ENCODE results near the gene MYH15.

MYH15 gene

GRCh38 chr3:108472001-108472591 is 38.3 kb downstream of the MYH15 start:
- DNase-seq (ENCODE audit: low read depth): no peak

GRCh38 chr3:108471426-108471825 is 39.0 kb downstream of the MYH15 start:
- DNase-seq (ENCODE audit: low read depth): no peak

DNA sequence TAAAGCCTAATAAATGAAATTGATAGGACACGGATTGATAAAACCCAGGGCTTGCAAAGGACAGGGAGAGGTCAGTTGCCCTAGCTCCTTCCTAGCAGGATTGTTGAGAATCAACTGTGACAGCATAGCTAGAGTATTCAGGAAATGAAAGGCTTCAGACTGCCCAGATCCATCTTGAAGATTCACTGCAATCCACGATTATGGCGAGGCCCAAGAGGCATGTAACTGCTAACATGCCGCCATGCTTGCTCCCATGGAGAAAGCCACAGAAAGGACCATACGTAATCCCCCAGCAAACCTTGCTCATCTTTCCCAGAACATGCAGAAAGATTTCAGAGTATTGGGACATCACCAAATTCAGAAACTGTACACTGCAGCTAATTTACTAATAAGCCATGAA is 41.3 kb downstream of the MYH15 start:
- DNase-seq (ENCODE audit: low read depth): no peak

GRCh38 chr3:108468577-108468976 is 41.8 kb downstream of the MYH15 start:
- DNase-seq (ENCODE audit: low read depth): no peak

DNA sequence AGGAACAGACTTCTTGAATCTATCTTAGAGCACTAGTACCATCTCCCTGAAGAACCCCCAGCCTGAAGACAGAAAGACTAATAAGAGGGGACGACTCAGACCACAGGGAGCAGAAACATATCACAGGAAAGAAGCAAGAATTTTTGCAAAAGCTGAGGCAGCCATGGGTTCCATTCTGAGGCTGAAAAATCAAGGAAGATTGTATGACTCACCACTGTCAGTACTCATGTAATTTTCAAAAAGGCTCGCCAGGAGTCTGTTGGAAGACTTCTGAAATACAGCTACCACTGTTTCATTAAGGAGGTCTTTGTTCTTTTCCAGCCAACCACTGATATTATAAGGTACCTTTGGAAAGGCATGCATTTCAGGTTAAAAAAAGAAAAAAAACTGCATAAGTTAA is 47.5 kb downstream of the MYH15 start:
- no peak for DNase-seq (ENCODE audit: low read depth)

GRCh38 chr3:108461661-108462111 is 48.7 kb downstream of the MYH15 start:
- DNase-seq (ENCODE audit: low read depth): no peak

- no peak for DNase-seq (ENCODE audit: low read depth)
These were observed 51.2 kb downstream of the MYH15 start for GRCh38 chr3:108459225-108459624.

- DNase-seq (ENCODE audit: low read depth): no peak
These were observed 55.1 kb downstream of the MYH15 start for GRCh38 chr3:108455212-108455705.

GRCh38 chr3:108453565-108453964 is 56.8 kb downstream of the MYH15 start:
- DNase-seq (ENCODE audit: low read depth): no peak

GRCh38 chr3:108450444-108450843 is 60.0 kb downstream of the MYH15 start:
- no peak for DNase-seq (ENCODE audit: low read depth)

DNA sequence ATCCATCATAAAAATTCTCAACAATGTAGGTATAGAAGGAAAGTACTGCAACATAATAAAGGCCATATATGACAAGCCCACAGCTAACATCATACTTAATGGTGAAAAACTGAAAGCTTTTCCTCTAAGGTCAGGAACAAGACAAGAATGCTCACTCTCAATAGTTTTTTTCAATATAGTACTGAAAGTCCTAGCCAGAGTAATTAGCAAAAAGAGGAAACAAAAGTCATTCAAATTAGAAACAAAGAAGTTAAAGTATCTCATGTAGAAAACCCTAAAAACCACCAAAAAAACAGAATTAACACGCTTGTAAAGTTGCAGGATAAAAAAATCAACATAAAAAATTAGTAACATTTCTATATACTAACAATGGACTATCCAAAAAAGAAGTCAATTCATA is 61.8 kb downstream of the MYH15 start:
- DNase-seq (ENCODE audit: low read depth): no peak

- no peak for DNase-seq (ENCODE audit: low read depth)
These were observed 63.1 kb downstream of the MYH15 start for GRCh38 chr3:108447096-108447847.

DNA sequence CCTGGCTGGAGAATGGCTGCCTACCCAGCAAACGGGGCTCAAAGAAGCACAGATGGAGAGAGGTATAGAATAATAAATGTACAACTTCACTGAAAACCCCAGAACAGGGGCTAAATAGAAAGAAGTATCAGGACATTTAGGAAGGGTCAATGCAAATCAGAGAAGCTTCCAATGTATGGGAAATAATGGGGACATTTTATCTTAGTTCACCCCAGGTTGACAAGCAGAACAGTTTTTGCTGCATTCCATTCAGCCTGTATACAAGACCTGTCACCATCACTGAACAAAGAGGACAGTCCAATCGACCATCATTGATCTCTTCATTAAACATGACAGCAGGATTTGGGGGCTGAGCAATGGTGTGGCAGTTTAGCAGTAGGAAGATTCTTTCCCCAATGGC is 68.1 kb downstream of the MYH15 start:
- no peak for DNase-seq (ENCODE audit: low read depth)

GRCh38 chr3:108441518-108441917 is 68.9 kb downstream of the MYH15 start:
- DNase-seq (ENCODE audit: low read depth): no peak

DNA sequence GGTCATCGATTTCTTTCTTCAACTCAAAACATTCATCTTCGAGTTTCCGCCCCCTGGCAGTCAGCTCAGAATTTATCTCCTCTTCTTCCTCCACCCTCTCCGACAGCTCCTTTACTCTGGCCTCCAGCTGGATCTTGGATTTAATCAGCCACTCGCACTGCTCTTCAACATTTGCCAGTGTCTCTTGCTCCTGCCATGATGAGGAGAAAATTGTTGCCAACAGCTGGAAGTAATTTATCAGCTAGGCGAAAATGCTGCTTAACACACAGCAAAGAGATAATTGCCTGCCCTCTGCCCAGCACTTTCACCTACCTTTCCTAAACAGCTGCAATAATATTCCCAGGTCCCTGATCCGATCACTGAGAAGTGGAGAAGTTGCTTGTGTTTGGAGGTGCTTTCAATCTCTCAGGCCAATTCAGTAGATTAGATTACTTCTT is 69.3 kb downstream of the MYH15 start:
- DNase-seq (ENCODE audit: low read depth): no peak

DNA sequence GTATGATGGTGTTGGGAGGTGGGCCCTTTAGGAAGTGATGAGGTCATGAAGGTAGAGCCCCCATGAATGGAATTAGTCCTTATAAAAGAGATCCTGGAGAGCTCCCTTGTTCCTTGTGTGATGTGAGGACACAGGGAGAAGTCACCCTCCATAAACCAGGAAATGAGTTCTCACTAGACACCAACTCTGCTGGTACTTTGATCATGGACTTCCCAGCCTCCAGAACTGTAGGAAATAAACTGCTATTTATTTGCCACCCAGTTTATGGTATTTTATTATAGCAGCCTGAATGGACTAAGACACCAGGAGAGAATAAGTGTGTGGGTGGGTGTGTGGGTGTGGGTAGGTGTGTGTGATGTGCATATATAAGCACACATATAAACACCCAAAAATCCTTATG is 71.9 kb downstream of the MYH15 start:
- DNase-seq (ENCODE audit: low read depth): no peak

DNA sequence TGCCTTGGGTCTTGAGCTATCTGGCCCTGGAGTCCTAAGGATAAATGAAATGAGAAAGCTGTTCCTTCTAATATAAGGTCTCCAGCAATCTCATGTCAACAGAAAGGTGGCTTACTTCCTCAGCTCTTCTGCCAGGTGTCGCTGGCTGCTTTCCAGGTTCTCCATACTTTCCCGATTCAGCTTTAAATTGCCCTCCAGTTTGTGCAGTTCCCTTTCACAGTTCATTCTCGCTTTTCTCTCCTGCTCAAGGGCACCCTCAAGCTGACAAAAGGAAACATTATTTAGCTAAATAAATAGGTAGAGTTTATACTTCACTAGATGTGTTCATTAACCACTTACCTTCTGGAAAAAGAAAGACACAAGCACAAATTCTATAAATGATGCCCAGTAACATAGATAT is 73.0 kb downstream of the MYH15 start:
- DNase-seq (ENCODE audit: low read depth): no peak

DNA sequence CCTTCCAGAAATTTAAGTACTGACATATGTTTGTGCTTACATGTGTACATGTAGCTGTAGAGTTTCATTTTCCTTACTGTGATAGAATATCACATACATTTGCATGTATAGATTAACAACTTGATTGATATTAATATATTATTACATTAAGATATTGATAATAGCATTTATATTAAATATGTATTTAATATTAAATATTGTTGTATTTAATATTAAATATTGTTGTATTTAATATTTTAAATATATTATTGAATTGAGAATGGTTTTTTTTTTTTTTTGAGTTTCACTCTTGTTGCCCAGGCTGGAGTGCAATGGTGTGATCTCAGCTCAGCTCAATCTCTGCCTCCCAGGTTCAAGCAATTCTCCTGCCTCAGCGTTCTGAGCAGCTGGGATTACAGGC is 76.5 kb downstream of the MYH15 start:
- DNase-seq (ENCODE audit: low read depth): no peak

GRCh38 chr3:108432431-108432830 is 78.0 kb downstream of the MYH15 start:
- DNase-seq (ENCODE audit: low read depth): no peak

DNA sequence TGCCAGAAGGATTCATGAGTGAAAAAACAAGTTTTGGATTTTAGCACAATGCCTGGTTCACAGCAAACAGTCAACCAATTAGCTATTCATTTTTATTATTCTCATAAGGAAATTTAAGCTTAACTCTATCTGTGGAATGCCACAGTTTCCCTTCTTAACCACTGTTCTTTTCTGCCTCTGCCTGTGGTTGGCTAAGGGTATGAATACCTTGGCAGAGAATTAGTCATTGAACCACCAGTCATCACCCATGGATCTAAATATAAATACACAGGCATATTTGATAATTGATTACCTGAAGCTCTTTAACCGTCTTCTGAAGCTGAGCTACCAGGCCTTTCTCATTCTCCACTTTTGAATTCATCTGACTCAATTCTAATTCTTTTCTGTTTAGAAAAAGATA is 79.9 kb downstream of the MYH15 start:
- no peak for DNase-seq (ENCODE audit: low read depth)

DNA sequence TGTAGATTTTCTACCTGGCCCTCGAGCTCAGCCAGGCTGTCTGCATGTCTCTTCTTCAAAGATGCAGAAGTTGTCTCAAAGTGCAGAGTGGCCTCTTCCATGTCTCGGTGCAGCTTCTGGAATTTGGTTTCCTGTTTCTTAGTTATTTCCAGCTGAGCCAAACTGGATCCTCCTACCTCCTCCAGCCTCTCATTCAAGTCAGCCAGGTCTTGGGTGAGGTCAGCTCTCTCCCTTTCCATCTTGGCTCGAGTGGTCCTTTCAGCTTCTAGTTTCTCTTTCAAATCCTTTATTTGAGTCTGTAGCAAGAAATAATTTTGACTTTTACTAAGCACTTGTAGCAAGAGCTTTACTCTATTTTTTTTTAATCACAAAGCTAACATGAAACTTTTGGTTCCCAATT is 81.8 kb downstream of the MYH15 start:
- no peak for DNase-seq (ENCODE audit: low read depth)

- no peak for DNase-seq (ENCODE audit: low read depth)
These were observed 89.5 kb downstream of the MYH15 start for GRCh38 chr3:108420926-108421325.

DNA sequence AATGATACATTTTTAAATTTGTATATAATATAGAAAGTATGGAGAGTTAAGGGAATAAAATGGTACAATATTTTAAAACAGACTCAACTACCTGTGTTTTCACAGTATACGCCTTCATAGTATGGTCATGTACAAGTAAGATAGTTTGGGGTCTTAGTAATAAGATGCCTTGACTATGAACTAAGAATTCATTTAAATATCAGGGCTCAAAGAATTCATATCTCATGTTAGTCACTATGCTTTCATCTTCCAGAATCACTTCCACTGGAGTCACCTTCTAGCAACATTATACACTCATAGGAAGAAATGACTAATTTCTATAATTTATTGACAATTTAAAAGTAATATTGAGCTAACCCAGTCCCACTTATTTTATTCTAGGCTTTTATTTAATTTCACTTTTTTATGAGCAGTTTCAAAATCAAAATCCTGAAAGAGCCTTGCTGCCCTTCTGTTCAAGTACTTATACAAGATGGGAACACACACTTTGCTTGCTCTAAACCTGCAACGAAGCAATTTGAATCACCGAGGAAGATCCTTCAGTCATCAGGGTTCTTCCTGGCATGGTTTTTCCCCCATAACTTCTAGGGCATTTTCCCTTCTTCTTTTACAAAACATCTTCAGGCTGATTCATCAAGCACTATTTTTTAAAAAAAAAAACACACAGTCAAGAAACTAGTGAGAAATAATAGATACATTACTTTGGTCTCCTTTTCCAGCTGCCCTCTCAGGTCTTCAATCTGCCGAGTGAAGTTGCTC is 94.1 kb downstream of the MYH15 start:
- no peak for DNase-seq (ENCODE audit: low read depth)

Data from stimulated activated CD8-positive, alpha-beta memory T cell treated with anti-CD3 and anti-CD28 coated beads, Interleukin-7, amount 100 ng/mL, for 24 hours (primary cell).